GM18858 (cell line): ENCODE data around the gene PARD3B.

ENCODE experiments used
- ATAC-seq: cut with Tn5 transposase; IDR thresholded peaks from one replicate; pipeline ENCODE4 v1.9.1; 2021; ENCODE audit not compliant: unreplicated experiment

The PARD3B gene

GRCh38 chr2:205629091-205629776, 1084.0 kb downstream of the PARD3B start:
- no peak for ATAC-seq

GRCh38 chr2:205633994-205634393, 1088.7 kb downstream of the PARD3B start:
- ATAC-seq: no peak

GRCh38 chr2:205636549-205637319, 1091.5 kb downstream of the PARD3B start:
- no peak for ATAC-seq

GRCh38 chr2:205637320-205637602, 1092.0 kb downstream of the PARD3B start:
- ATAC-seq: no peak

GRCh38 chr2:205637779-205638503, 1092.7 kb downstream of the PARD3B start:
- ATAC-seq: no peak

- no peak for ATAC-seq
These were observed 1095.4 kb downstream of the PARD3B start for GRCh38 chr2:205640716-205641115.

- ATAC-seq: no peak
These were observed 1097.5 kb downstream of the PARD3B start for GRCh38 chr2:205642599-205643356.

GRCh38 chr2:205643391-205643885, 1098.2 kb downstream of the PARD3B start:
- ATAC-seq: no peak

- no peak for ATAC-seq
These were observed 1098.7 kb downstream of the PARD3B start for GRCh38 chr2:205644018-205644417.

GRCh38 chr2:205646680-205647079, 1101.4 kb downstream of the PARD3B start:
- peak; percentile 99 for ATAC-seq

GRCh38 chr2:205650450-205650849, 1105.2 kb downstream of the PARD3B start:
- ATAC-seq: no peak

GRCh38 chr2:205650931-205651330, 1105.7 kb downstream of the PARD3B start:
- ATAC-seq: no peak

- ATAC-seq: no peak
These were observed 1106.4 kb downstream of the PARD3B start for GRCh38 chr2:205651719-205652118.

- ATAC-seq: no peak
These were observed 1109.8 kb downstream of the PARD3B start for GRCh38 chr2:205654878-205655605.

- ATAC-seq: no peak
These were observed 1110.6 kb downstream of the PARD3B start for GRCh38 chr2:205655779-205656456.

GRCh38 chr2:205656461-205656860, 1111.2 kb downstream of the PARD3B start:
- no peak for ATAC-seq

GRCh38 chr2:205656941-205657340, 1111.7 kb downstream of the PARD3B start:
- ATAC-seq: no peak

- ATAC-seq: no peak
These were observed 1112.3 kb downstream of the PARD3B start for GRCh38 chr2:205657579-205657978.

GRCh38 chr2:205658068-205658467, 1112.8 kb downstream of the PARD3B start:
- ATAC-seq: no peak

GRCh38 chr2:205658572-205658971, 1113.3 kb downstream of the PARD3B start:
- ATAC-seq: no peak
